ENCODE data around the gene CDC25C.
"Not testable (repeated sequence)": the region's sequence is repeated elsewhere in the genome, so short reads cannot be mapped to it uniquely, and the experiment has no call there.

CDC25C gene

GRCh38 chr5:138275895-138276294, 55.7 kb downstream of the CDC25C start:
- DNase-seq (ENCODE audit: low read depth), result no peak

GRCh38 chr5:138275379-138275782, 56.2 kb downstream of the CDC25C start:
- DNase-seq (ENCODE audit: low read depth), result no peak

GRCh38 chr5:138274189-138274853, 57.3 kb downstream of the CDC25C start, which contains the start of gene GFRA3:
Gene GFRA3, minus strand, starts transcription at chr5:138274621. Its CDS starts 197 bp downstream, at chr5:138274424.
- DNase-seq (ENCODE audit: low read depth), result no peak

- DNase-seq (ENCODE audit: low read depth), result no peak
These were observed 57.8 kb downstream of the CDC25C start for GRCh38 chr5:138273834-138274188.

- DNase-seq (ENCODE audit: low read depth), result no peak
These were observed 58.9 kb downstream of the CDC25C start for GRCh38 chr5:138272681-138273080.

- no peak for DNase-seq (ENCODE audit: low read depth)
These were observed 60.3 kb downstream of the CDC25C start for GRCh38 chr5:138271281-138271680.

- DNase-seq (ENCODE audit: low read depth), result no peak
These were observed 67.4 kb downstream of the CDC25C start for GRCh38 chr5:138264183-138264582.

- DNase-seq (ENCODE audit: low read depth), result no peak
These were observed 68.0 kb downstream of the CDC25C start for GRCh38 chr5:138263581-138263980.

GRCh38 chr5:138258704-138259292, 72.8 kb downstream of the CDC25C start:
- DNase-seq (ENCODE audit: low read depth), result no peak

GRCh38 chr5:138257583-138257982, 74.0 kb downstream of the CDC25C start:
- DNase-seq (ENCODE audit: low read depth), result no peak

- DNase-seq (ENCODE audit: low read depth), result no peak
These were observed 78.7 kb downstream of the CDC25C start for GRCh38 chr5:138252944-138253343.

GRCh38 chr5:138247800-138248199, 83.8 kb downstream of the CDC25C start:
- DNase-seq (ENCODE audit: low read depth), result not testable (repeated sequence)

- DNase-seq (ENCODE audit: low read depth), result no peak
These were observed 84.8 kb downstream of the CDC25C start for GRCh38 chr5:138246822-138247221.

GRCh38 chr5:138246334-138246733, 85.3 kb downstream of the CDC25C start:
- no peak for DNase-seq (ENCODE audit: low read depth)

GRCh38 chr5:138245717-138246116, 85.9 kb downstream of the CDC25C start:
- DNase-seq (ENCODE audit: low read depth), result no peak

GRCh38 chr5:138243794-138244193, 87.8 kb downstream of the CDC25C start:
- DNase-seq (ENCODE audit: low read depth), result no peak

GRCh38 chr5:138241688-138242571, 89.7 kb downstream of the CDC25C start:
- no peak for DNase-seq (ENCODE audit: low read depth)

- DNase-seq (ENCODE audit: low read depth), result no peak
These were observed 90.8 kb downstream of the CDC25C start for GRCh38 chr5:138240650-138241385.

GRCh38 chr5:138238034-138238433, 93.6 kb downstream of the CDC25C start:
- no peak for DNase-seq (ENCODE audit: low read depth)
